SH-SY5Y (cell line): ENCODE measurements around the gene NF1.

Source experiments
- GATA2 ChIP-seq: IDR thresholded peaks from 2 replicates; pipeline ENCODE4 v1.6.1; 2011; ENCODE audit warnings: mild to moderate bottlenecking, low read depth, low read length
- GATA3 ChIP-seq: IDR thresholded peaks from 2 replicates; pipeline ENCODE4 v1.6.1; 2011; ENCODE audit warnings: low read depth, mild to moderate bottlenecking, low read length, moderate library complexity

- TF ChIP-seq GATA2 (no peak), GATA3 (no peak)
Measured at GRCh38 chr17:31171701-31172100, 76.9 kb downstream of the NF1 start.
